ENCODE results near the gene NPAS3. TPM values are rescaled to one million over a fixed set of nuclear protein-coding genes. Genes with fewer than 3 reads are reported as not detected.

NPAS3 gene
- total and polyA plus RNA-seq, 7 donors: 0.36 to 6.4 (median 4.6) TPM; not detected in 2

DNA sequence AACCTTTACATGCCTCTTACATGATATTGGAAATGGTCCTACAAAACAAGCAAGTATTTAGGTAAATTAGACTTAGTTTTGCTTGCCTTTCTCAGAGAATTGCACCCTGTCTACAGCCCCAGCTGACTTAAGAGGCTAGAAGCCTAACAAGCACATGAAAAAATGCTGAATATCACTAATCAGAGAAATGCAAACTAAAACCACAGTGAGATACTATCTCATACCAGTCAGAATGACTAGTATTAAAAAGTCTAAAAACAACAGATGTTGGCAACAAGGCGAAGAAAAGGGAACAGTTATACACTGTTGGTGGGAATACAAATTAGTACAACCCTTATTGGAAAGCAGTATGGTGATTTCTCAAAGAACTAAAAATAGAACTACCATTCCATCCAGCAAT lies 908.4 kb downstream of the NPAS3 start:
- H3K27ac ChIP-seq: no peak overlapping the region
- H3K9me3 ChIP-seq: no peaks in the 10 kb centered on the region
- H3K36me3 ChIP-seq: no peaks in the 10 kb centered on the region
- DNase-seq: no peak
- TF ChIP-seq EP300 (IDR thresholded peaks at IDR 0.05): no peak
- TF ChIP-seq, protein P1, sequence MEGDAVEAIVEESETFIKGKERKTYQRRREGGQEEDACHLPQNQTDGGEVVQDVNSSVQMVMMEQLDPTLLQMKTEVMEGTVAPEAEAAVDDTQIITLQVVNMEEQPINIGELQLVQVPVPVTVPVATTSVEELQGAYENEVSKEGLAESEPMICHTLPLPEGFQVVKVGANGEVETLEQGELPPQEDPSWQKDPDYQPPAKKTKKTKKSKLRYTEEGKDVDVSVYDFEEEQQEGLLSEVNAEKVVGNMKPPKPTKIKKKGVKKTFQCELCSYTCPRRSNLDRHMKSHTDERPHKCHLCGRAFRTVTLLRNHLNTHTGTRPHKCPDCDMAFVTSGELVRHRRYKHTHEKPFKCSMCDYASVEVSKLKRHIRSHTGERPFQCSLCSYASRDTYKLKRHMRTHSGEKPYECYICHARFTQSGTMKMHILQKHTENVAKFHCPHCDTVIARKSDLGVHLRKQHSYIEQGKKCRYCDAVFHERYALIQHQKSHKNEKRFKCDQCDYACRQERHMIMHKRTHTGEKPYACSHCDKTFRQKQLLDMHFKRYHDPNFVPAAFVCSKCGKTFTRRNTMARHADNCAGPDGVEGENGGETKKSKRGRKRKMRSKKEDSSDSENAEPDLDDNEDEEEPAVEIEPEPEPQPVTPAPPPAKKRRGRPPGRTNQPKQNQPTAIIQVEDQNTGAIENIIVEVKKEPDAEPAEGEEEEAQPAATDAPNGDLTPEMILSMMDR (IDR thresholded peaks at IDR 0.05): no peak
- TF ChIP-seq POLR2AphosphoS5 (IDR thresholded peaks at IDR 0.05): no peak
- TF ChIP-seq POLR2A (IDR thresholded peaks at IDR 0.05): no peak
- peaks cover 0 to 7% (median 3%) of the 10 kb centered on the region in 4 donors for H3K4me1 ChIP-seq
- no peak overlapping the region for H3K4me3 ChIP-seq
- 90 to 94% methylated on average over 1 of the region's 1 CpG for WGBS, 2 donors
- intact Hi-C loops (cut with DNase I): no loop called here
- no peaks in the 10 kb centered on the region for H3K27me3 ChIP-seq

DNA sequence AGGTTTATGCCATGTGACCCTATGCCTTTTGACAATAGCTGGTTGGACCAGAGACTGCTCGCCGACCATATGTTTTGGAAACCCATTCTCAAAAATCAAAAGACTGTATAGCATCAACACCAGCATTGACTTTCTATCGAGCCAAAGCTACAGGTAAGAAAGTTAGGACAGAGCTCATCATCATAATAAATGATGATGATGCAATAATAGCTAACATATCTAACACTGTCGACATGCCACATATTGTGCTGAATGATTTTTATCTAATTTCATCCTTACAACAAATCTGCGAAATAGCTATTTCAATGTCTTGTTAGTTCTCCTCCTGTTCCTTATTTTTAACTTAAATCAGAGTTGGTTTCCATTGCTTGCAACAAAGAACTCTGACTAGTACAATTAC lies 909.3 kb downstream of the NPAS3 start:
- Histone ChIP-seq H3K36me3 (no peaks in the 10 kb centered on the region), H3K9me3 (no peaks in the 10 kb centered on the region), H3K27me3 (no peaks in the 10 kb centered on the region), H3K4me1 (no peaks in the 10 kb centered on the region), H3K27ac (no peak overlapping the region), H3K4me3 (no peak overlapping the region)
- intact Hi-C loops (cut with DNase I): no loop called here
- DNase-seq: no peak
- TF ChIP-seq POLR2A (IDR thresholded peaks at IDR 0.05) (no peak), EP300 (IDR thresholded peaks at IDR 0.05) (no peak), POLR2AphosphoS5 (IDR thresholded peaks at IDR 0.05) (no peak)
- TF ChIP-seq, protein P1 (IDR thresholded peaks at IDR 0.05): no peak
- WGBS, 2 donors: 94 to 97% methylated on average over 5 of the region's 5 CpGs

DNA sequence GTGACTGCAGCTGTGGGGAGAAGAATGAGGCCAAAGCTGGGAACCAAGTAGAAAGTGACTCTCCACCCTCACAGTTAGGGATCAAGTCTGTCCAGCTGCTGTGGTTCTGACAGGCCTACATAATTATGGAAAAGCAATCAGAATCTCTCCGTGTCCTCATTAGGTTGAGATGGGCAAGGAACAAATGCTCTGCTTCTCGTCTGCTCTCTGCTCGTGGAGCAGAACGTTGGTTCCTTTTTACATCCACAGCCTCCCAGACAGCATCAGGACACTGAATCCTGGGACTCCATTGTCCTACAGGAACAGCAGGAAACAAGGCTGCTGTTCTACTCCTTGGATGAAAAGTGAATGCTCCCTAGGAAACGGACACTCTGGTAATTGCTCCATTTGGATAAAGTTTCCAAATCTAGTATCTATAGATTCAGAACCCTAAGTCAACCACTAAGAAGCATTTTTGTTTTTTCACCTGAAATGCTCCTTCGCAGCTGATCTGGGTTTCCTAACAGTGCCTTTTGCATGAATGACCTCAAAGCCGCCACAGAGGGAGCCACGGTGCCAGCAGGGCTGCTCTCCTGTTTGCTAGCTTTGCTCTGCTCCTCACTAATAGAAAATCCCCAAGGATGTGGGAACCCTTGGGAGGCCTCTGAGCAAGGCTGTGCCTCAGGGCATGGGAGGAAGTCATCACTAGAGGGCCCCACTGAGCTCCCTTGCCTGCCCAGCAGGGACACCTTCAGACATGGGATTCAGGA lies 910.2 kb downstream of the NPAS3 start:
- TF ChIP-seq EP300 (IDR thresholded peaks at IDR 0.05) (no peak), POLR2A (IDR thresholded peaks at IDR 0.05) (no peak)
- TF ChIP-seq, protein P1 (IDR thresholded peaks at IDR 0.05): peak; percentile 33 to 56 (median 43)
- H3K9me3 ChIP-seq: no peaks in the 10 kb centered on the region
- peak; percentile 71 for DNase-seq
- WGBS, 2 donors: 55 to 75% methylated on average over 8 of the region's 8 CpGs
- no peaks in the 10 kb centered on the region for H3K27me3 ChIP-seq
- no peaks in the 10 kb centered on the region for H3K4me1 ChIP-seq
- no peak overlapping the region for H3K27ac ChIP-seq
- no peak overlapping the region for H3K4me3 ChIP-seq
- intact Hi-C loops (cut with DNase I): no loop called here
- no peaks in the 10 kb centered on the region for H3K36me3 ChIP-seq

DNA sequence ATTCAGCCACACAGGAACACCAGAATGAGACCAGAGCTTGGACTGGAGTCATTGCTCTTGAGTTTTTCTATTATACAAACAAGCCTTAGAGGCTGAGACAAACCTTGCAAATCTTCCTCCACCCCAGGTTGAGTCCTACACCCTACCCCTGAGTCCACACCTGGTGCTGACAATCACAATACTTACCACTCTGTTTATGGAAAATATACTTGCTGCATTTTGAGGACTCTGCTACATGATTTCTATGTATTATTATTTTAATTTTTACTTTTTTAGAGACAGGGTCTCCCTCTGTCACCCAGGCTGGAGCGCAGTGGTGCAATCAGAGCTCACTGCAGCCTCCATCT lies 910.7 kb downstream of the NPAS3 start:
- Histone ChIP-seq H3K27me3 (no peaks in the 10 kb centered on the region), H3K9me3 (no peaks in the 10 kb centered on the region), H3K4me3 (no peak overlapping the region), H3K4me1 (no peaks in the 10 kb centered on the region), H3K36me3 (no peaks in the 10 kb centered on the region), H3K27ac (no peak overlapping the region)
- no peak for DNase-seq
- TF ChIP-seq POLR2A (IDR thresholded peaks at IDR 0.05) (no peak), POLR2AphosphoS5 (IDR thresholded peaks at IDR 0.05) (no peak), EP300 (IDR thresholded peaks at IDR 0.05) (no peak)
- TF ChIP-seq, protein P1 (IDR thresholded peaks at IDR 0.05): no peak
- intact Hi-C loops (cut with DNase I): no loop called here
- WGBS, 2 donors: 98 to 100% methylated on average over 1 of the region's 1 CpG

DNA sequence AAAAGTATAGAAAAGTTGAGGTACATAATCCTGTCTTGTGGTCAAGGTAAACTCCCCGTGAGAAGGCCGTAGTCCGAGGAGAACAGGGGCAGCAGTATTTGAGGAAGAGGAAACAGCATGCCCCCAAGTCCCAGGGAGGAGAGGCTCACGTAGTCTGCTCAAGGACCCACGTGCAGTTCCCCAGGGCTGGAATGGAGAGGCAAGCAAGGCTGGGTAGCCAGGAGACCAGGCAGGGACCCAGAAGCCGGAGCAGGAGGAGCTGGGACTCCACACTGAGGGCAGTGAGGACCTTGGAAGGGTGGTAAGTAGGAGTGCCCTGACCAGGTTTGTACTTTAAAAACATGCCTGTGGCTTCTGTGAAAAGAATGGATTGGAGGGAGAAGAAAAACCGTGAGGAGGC lies 912.1 kb downstream of the NPAS3 start:
- H3K27me3 ChIP-seq: no peaks in the 10 kb centered on the region
- H3K4me3 ChIP-seq: no peak overlapping the region
- no peak for DNase-seq
- TF ChIP-seq, protein P1 (IDR thresholded peaks at IDR 0.05): no peak
- TF ChIP-seq EP300 (IDR thresholded peaks at IDR 0.05): no peak
- TF ChIP-seq POLR2A (IDR thresholded peaks at IDR 0.05): no peak
- TF ChIP-seq POLR2AphosphoS5 (IDR thresholded peaks at IDR 0.05): no peak
- no peak overlapping the region for H3K27ac ChIP-seq
- intact Hi-C loops (cut with DNase I): no loop called here
- no peaks in the 10 kb centered on the region for H3K4me1 ChIP-seq
- H3K9me3 ChIP-seq: no peaks in the 10 kb centered on the region
- 86 to 89% methylated on average over 7 of the region's 7 CpGs for WGBS, 2 donors
- H3K36me3 ChIP-seq: no peaks in the 10 kb centered on the region

Measured in sigmoid colon (tissue), 7 donors.